GM10266 (cell line): Measurements from ENCODE around the gene GPC6.

ENCODE experiments used
- DNase-seq: peaks from one replicate; pipeline ENCODE4 v3.0.0; 2012; ENCODE audit errors: extremely low spot score
- CTCF ChIP-seq: IDR thresholded peaks from 2 replicates; pipeline ENCODE4 v1.5.1; 2012; ENCODE audit warnings: mild to moderate bottlenecking, low read depth; ENCODE audit not compliant: control insufficient read depth, insufficient read depth; ENCODE audit errors: missing control alignments

GPC6 gene

DNA sequence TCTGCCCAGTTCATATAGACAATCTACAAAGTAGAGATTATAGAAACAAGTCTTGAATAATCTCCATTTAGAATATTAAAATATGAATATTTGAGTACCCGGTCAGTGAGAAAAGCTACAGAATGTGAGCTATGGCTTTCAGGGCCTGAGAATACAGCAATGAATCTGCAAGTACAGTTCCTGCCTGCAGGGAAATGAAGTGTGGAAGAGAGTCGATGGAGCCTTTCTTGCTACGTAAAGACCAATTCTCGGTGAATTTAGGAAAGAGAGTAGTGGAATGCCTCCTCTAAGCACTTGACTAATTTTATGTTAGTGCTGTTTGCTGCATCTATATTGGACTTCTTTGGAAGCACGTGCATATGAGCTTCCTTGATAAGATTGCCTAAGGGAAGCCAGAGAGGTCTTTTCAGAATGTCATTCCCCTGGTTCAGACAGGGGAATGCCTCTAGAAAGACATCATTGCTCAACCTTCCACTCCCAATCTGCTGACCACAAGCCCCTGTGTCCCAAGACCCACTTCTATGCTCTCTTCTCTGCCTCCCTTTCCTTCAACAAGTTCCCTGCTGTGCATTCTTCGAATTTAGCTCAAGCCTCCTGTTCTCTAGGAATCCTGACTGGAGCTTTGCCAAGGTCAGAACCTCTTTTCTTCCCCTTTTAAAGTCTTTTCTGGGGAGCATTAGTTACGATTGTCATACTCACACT, 41.9 kb downstream of the GPC6 start:
- no peak for TF ChIP-seq CTCF
- no peak for DNase-seq

- TF ChIP-seq CTCF: no peak
- no peak for DNase-seq
Measured at GRCh38 chr13:93270769-93271742, 44.4 kb downstream of the GPC6 start.

- TF ChIP-seq CTCF: no peak
- DNase-seq: no peak
Measured at GRCh38 chr13:93279982-93280381, 53.4 kb downstream of the GPC6 start.

DNA sequence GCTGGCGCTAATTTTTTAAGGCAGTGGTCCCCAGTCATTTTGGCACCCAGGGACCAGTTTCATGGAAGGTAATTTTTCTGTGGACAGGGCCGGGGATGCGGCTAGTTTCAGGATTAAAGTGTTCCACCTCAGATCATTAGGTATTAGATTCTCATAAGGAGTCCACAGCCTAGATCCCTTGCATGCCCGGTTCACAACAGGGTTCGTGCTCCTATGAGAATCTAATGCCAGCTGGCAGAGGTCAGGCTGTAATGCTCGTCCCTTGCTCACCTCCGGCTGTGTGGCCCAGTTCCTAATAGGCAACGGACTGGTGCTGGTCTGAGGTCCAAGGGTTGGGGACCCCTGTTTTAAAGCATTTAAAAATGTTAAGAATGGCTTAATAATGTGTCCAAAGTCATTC, 54.1 kb downstream of the GPC6 start:
- TF ChIP-seq CTCF: no peak

GRCh38 chr13:93283255-93283654, 56.6 kb downstream of the GPC6 start:
- no peak for TF ChIP-seq CTCF
- no peak for DNase-seq

More for the DNA sequence above, 54.1 kb downstream of the GPC6 start:
- DNase-seq: no peak

DNA sequence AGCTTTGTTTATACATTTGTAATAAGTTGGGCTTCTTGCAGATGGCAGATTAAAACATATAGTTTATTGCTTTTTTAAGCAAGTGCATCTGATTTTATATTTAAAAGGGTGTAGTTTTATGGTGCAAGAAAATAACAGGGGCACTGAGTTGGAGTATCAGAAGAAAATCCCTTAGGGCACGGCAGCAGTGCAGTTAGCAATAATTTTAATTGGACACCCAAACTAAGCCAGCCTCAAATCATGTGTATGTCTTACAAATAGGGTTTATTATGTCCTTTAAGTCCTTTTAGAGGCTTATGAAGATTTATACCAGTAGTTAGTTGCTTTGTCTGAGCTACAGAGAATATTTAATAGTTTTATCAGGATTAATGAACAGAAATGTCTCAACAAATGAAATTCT, 57.5 kb downstream of the GPC6 start:
- no peak for TF ChIP-seq CTCF
- no peak for DNase-seq

DNA sequence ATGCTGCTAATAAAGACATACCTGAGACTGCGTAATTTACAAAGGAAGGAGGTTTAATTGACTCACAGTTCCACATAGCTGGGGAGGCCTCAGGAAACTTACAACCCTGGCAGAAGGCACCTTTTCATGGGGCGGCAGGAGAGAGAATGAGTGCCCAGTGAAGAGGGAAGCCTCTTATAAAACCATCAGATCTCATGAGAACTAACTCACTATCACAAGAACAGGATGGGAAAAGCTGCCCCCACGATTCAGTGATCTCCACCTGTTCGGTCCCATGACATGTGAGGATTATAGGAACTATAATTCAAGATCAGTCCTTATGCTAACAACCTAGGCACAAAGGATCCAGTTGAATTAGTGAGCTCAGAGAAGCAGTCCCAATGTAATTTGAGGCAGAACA, 59.4 kb downstream of the GPC6 start:
- no peak for TF ChIP-seq CTCF
- DNase-seq: no peak
